HepG2 (cell line): Measurements from ENCODE around the gene PIK3R3. TPM values are rescaled to one million over a fixed set of nuclear protein-coding genes. Genes with fewer than 3 reads are reported as not detected.

Experiments used
- ARNT2 ChIP-seq: sonication (generic); formaldehyde crosslinking; IDR thresholded peaks from 2 replicates; pipeline ENCODE4 v1.8.0; 2022; ENCODE audit warnings: mild to moderate bottlenecking, low read depth, missing genetic modification reagents, moderate library complexity
- ATM ChIP-seq: fragments of 450-650 bp; IDR thresholded peaks from 2 replicates; pipeline ENCODE4 v1.7.1; 2017; ENCODE audit warnings: mild to moderate bottlenecking, borderline replicate concordance
- CCDC6 ChIP-seq: sonication (generic); formaldehyde crosslinking; IDR thresholded peaks from 2 replicates; pipeline ENCODE4 v1.8.1; 2022; ENCODE audit warnings: mild to moderate bottlenecking, missing genetic modification reagents, moderate library complexity
- ETV6 ChIP-seq: sonication (generic); formaldehyde crosslinking; conservative IDR thresholded peaks from 2 replicates; pipeline ENCODE4 v1.4.0; 2020; ENCODE audit warnings: missing genetic modification reagents
- GLI4 ChIP-seq: sonication (generic); formaldehyde crosslinking; IDR thresholded peaks from 2 replicates; pipeline ENCODE4 v1.5.1; 2020; ENCODE audit warnings: missing genetic modification reagents, mild to moderate bottlenecking, moderate library complexity, borderline replicate concordance
- GZF1 ChIP-seq: sonication (generic); formaldehyde crosslinking; IDR thresholded peaks from 2 replicates; pipeline ENCODE4 v1.5.1; 2020; ENCODE audit warnings: mild to moderate bottlenecking, missing genetic modification reagents
- HOXA3 ChIP-seq: sonication (generic); formaldehyde crosslinking; IDR thresholded peaks from 2 replicates; pipeline ENCODE4 v1.5.0; 2020; ENCODE audit warnings: missing genetic modification reagents
- MIER3 ChIP-seq: IDR thresholded peaks from 2 replicates; pipeline ENCODE4 v1.6.1; 2016; ENCODE audit warnings: missing compliant biosample characterization, borderline replicate concordance
- NFKB2 ChIP-seq: sonication (generic); formaldehyde crosslinking; IDR thresholded peaks from 2 replicates; pipeline ENCODE4 v1.4.0; 2020; ENCODE audit warnings: missing genetic modification reagents, borderline replicate concordance
- TGIF2 ChIP-seq: IDR thresholded peaks from 2 replicates; pipeline ENCODE4 v1.6.1; 2016; ENCODE audit warnings: control low read depth, missing compliant biosample characterization
- ZFP36 ChIP-seq: fragments of 150-350 bp; IDR thresholded peaks from 2 replicates; pipeline ENCODE4 v1.6.1; 2018; ENCODE audit warnings: borderline replicate concordance, low read length, low read depth; ENCODE audit not compliant: partially characterized antibody
- ZNF670 ChIP-seq: sonication (generic); formaldehyde crosslinking; IDR thresholded peaks from 2 replicates; pipeline ENCODE4 v1.8.0; 2022; ENCODE audit warnings: mild to moderate bottlenecking, missing genetic modification reagents, borderline replicate concordance
- ZNF747 ChIP-seq: sonication (generic); formaldehyde crosslinking; IDR thresholded peaks from 2 replicates; pipeline ENCODE4 v1.8.1; 2023; ENCODE audit warnings: missing genetic modification reagents, mild to moderate bottlenecking, borderline replicate concordance
- ZSCAN21 ChIP-seq: sonication (generic); formaldehyde crosslinking; IDR thresholded peaks from 2 replicates; pipeline ENCODE4 v1.8.0; 2022; ENCODE audit warnings: mild to moderate bottlenecking, missing genetic modification reagents, moderate library complexity, borderline replicate concordance
- polyA plus RNA-seq, 8 experiments: library from polyadenylated mRNA; depleted of rRNA in 3 of 8; stranded (reverse) in 7 of 8; unstranded in 1 of 8; fragments of >200 nt; fragmentation: Illumina TruSeq in 4 of 8; extraction: Trizol in 4 of 8; gene quantifications; 2 replicates each; pipeline versions ENCODE4 v1.2.1 to v1.2.3, GENCODE V29; 2011 to 2016; ENCODE audit warnings: low read depth in 4 of 8, missing spikeins in 1 of 8, mixed read lengths in 1 of 8; ENCODE audit not compliant: insufficient read depth in 1 of 8
- total RNA-seq, 5 experiments: library from RNA; depleted of rRNA; stranded (reverse); fragments of >200 nt; fragmentation: Illumina TruSeq; extraction: Trizol; gene quantifications; 2 replicates each; pipeline ENCODE4 v1.2.3, GENCODE V29; 2016; ENCODE audit warnings: low read depth in 1 of 5
- TF ChIP-seq, protein P1 (sequence below): sonication (generic); formaldehyde crosslinking; IDR thresholded peaks from 2 replicates; pipeline ENCODE4 v1.5.1; 2020; ENCODE audit warnings: mild to moderate bottlenecking, missing genetic modification reagents, moderate library complexity
- TF ChIP-seq, protein P2 (sequence below): sonication (generic); formaldehyde crosslinking; IDR thresholded peaks from 2 replicates; pipeline ENCODE4 v1.5.0; 2020; ENCODE audit warnings: missing genetic modification reagents
- TF ChIP-seq, protein P3 (sequence below): sonication (generic); formaldehyde crosslinking; IDR thresholded peaks from 2 replicates; pipeline ENCODE4 v1.4.0; 2020; ENCODE audit warnings: missing genetic modification reagents
- TF ChIP-seq, protein P4 (sequence below): sonication (generic); formaldehyde crosslinking; IDR thresholded peaks from 2 replicates; pipeline ENCODE4 v1.5.0; 2020; ENCODE audit warnings: missing genetic modification reagents
- TF ChIP-seq, protein P5 (sequence below): sonication (generic); formaldehyde crosslinking; conservative IDR thresholded peaks from 2 replicates; pipeline ENCODE4 v1.4.0; 2020; ENCODE audit warnings: missing genetic modification reagents
- TF ChIP-seq, protein P6 (sequence below): sonication (generic); formaldehyde crosslinking; IDR thresholded peaks from 2 replicates; pipeline ENCODE4 v1.4.0; 2020; ENCODE audit warnings: mild to moderate bottlenecking, missing genetic modification reagents, borderline replicate concordance

PIK3R3 gene
- total and polyA plus RNA-seq, 2 of the 13 experiments (the other 11 are each of a cell fraction or from before 2014, with no cell fraction given): 0.37 to 6.9 TPM

DNA sequence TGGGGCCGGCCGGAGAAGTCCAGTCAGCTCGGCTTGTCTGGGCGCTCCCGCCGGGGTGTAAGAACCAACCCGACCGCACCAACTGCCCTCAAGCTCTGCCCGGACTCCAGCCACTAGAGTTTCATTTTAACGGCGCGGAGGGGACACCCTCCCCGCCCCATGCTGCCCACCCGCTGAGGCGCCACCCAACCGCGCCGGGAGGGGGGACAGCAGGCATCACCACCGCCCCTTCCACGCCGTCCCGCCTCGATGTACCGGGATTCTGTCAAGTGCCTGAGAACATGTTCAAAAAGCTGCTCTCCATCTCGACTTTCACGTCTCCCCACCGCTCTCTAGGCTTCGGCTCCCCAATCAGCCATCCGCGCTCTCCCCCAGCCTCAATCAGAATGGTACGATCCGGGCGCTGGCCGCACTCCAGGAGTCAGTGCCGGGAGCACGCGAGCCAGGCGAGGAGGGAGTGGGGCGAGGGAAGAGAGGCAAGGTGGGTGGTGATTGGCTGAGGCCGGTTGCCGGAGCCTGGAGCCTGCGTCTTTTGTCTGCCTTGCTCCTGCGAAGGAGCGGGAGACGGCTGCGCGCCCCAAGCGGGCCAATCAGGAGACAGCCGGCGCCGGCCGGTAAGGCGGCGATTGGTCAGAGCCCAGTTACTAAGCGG is at the start of gene PIK3R3 (continued):
- TF ChIP-seq ZNF670 (CRISPR knock-in tag): no peak; the same call in 1 of the 2 replicates
- peak; percentile 86; the same call in 1 of the 2 replicates for TF ChIP-seq ZNF747 (CRISPR knock-in tag)
- TF ChIP-seq, protein P1, sequence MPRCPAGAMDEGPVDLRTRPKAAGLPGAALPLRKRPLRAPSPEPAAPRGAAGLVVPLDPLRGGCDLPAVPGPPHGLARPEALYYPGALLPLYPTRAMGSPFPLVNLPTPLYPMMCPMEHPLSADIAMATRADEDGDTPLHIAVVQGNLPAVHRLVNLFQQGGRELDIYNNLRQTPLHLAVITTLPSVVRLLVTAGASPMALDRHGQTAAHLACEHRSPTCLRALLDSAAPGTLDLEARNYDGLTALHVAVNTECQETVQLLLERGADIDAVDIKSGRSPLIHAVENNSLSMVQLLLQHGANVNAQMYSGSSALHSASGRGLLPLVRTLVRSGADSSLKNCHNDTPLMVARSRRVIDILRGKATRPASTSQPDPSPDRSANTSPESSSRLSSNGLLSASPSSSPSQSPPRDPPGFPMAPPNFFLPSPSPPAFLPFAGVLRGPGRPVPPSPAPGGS (CRISPR knock-in tag): peak; percentile 99
- no peak; the same call in 1 of the 2 replicates for TF ChIP-seq GLI4 (CRISPR knock-in tag)
- TF ChIP-seq ATM: no peak
- peak; percentile 99 for TF ChIP-seq ARNT2 (CRISPR knock-in tag)
- TF ChIP-seq, protein P2, sequence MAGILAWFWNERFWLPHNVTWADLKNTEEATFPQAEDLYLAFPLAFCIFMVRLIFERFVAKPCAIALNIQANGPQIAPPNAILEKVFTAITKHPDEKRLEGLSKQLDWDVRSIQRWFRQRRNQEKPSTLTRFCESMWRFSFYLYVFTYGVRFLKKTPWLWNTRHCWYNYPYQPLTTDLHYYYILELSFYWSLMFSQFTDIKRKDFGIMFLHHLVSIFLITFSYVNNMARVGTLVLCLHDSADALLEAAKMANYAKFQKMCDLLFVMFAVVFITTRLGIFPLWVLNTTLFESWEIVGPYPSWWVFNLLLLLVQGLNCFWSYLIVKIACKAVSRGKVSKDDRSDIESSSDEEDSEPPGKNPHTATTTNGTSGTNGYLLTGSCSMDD: peak; percentile 93
- peak; percentile 88; the same call in 1 of the 2 replicates for TF ChIP-seq MIER3 (CRISPR knock-in tag)
- TF ChIP-seq HOXA3 (CRISPR knock-in tag): peak; percentile 92
- peak; percentile 99 for TF ChIP-seq CCDC6 (CRISPR knock-in tag)
- no peak for TF ChIP-seq ZFP36
- TF ChIP-seq, protein P3, sequence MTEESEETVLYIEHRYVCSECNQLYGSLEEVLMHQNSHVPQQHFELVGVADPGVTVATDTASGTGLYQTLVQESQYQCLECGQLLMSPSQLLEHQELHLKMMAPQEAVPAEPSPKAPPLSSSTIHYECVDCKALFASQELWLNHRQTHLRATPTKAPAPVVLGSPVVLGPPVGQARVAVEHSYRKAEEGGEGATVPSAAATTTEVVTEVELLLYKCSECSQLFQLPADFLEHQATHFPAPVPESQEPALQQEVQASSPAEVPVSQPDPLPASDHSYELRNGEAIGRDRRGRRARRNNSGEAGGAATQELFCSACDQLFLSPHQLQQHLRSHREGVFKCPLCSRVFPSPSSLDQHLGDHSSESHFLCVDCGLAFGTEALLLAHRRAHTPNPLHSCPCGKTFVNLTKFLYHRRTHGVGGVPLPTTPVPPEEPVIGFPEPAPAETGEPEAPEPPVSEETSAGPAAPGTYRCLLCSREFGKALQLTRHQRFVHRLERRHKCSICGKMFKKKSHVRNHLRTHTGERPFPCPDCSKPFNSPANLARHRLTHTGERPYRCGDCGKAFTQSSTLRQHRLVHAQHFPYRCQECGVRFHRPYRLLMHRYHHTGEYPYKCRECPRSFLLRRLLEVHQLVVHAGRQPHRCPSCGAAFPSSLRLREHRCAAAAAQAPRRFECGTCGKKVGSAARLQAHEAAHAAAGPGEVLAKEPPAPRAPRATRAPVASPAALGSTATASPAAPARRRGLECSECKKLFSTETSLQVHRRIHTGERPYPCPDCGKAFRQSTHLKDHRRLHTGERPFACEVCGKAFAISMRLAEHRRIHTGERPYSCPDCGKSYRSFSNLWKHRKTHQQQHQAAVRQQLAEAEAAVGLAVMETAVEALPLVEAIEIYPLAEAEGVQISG (CRISPR knock-in tag): peak; percentile 90
- TF ChIP-seq TGIF2 (CRISPR knock-in tag): peak; percentile 97
- TF ChIP-seq, protein P4, sequence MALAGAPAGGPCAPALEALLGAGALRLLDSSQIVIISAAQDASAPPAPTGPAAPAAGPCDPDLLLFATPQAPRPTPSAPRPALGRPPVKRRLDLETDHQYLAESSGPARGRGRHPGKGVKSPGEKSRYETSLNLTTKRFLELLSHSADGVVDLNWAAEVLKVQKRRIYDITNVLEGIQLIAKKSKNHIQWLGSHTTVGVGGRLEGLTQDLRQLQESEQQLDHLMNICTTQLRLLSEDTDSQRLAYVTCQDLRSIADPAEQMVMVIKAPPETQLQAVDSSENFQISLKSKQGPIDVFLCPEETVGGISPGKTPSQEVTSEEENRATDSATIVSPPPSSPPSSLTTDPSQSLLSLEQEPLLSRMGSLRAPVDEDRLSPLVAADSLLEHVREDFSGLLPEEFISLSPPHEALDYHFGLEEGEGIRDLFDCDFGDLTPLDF: peak; percentile 81
- TF ChIP-seq ZSCAN21 (CRISPR knock-in tag): peak; percentile 97; the same call in 1 of the 2 replicates
- TF ChIP-seq, protein P5, sequence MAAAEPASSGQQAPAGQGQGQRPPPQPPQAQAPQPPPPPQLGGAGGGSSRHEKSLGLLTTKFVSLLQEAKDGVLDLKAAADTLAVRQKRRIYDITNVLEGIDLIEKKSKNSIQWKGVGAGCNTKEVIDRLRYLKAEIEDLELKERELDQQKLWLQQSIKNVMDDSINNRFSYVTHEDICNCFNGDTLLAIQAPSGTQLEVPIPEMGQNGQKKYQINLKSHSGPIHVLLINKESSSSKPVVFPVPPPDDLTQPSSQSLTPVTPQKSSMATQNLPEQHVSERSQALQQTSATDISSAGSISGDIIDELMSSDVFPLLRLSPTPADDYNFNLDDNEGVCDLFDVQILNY (CRISPR knock-in tag): peak; percentile 79
- TF ChIP-seq, protein P6, sequence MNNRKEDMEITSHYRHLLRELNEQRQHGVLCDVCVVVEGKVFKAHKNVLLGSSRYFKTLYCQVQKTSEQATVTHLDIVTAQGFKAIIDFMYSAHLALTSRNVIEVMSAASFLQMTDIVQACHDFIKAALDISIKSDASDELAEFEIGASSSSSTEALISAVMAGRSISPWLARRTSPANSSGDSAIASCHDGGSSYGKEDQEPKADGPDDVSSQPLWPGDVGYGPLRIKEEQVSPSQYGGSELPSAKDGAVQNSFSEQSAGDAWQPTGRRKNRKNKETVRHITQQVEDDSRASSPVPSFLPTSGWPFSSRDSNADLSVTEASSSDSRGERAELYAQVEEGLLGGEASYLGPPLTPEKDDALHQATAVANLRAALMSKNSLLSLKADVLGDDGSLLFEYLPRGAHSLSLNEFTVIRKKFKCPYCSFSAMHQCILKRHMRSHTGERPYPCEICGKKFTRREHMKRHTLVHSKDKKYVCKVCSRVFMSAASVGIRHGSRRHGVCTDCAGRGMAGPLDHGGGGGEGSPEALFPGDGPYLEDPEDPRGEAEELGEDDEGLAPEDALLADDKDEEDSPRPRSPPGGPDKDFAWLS (CRISPR knock-in tag): no peak
- TF ChIP-seq NFKB2: peak; percentile 99
- TF ChIP-seq GZF1 (CRISPR knock-in tag): no peak; the same call in 1 of the 2 replicates
- TF ChIP-seq ETV6 (CRISPR knock-in tag): peak; percentile 91; the same call in 1 of the 2 replicates
